Measurements from ENCODE around the gene ASPA.
A peak's percentile ranks its signal among the peaks of the same experiment; 100 is the strongest.

ASPA gene

DNA sequence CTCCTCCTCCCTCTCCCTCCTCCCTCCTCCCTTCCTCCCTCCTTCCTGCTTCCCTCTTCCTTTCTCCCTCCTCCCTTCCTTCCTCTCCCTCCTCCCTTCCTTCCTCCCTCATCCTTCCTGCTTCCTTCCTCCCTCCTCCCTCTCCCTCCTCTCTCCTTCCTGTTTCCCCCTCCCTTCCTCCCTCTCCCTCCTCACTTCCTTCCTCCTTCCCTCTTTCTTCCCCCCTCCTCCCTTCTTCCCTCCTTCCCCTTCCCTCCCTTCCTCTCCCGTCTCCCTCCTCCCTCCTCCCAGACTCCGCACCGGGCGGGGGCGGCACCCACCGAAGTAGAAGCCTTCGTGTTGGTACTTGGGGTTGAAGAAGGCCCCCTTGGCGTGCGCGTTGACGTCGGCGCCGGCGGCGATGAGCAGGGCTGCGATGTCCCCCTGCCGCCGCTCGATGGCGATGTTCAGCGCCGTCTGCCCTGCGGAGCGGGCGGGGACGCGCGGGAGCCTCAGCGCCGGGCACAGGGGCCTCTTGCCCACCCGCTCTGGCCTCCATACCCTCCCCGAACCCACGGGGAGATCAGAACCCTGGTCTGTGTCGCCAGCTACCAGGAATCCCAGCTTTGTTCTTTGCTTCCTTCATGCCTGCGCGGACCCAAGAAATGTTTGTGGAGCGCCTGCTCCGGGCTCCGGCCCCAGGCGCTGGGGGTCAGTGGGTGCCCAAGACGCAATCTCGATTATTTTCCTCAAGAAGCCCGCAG lies 59.6 kb downstream of the ASPA start:
- peak in 1 of 2 experiments; percentile 5 for DNase-seq

GRCh38 chr17:3536716-3537115 lies 60.9 kb downstream of the ASPA start:
- no peak for DNase-seq

DNA sequence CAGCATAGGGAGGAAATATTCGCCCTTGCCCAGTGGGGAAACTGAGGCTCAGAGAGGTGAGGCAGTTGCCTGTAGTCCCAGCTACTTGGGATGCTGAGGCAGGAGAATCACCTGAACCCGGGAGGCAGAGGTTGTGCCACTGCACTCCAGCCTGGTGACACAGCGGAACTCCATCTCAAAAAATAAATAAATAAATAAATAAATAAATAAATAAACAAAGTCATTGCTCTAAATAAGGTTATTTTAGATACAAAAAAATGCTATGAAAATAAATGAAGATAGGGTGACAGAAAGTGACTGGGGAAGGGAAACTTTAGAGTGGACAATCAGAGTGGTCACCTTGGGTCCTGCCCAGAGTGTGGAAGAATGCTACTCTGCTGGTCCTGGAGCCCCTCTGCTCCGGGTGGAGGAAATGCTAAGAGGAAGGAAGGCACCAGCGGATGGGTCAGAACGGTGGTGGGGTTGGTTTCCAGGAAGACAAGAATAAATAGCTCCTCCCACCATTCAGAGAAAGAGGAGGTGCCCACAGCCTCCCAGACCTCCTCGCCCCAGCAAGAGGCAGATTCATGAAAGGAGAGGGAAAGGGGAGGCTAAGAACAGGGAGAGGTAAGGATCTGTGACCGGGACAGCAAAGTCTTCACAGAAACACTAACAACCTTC lies 64.2 kb downstream of the ASPA start:
- no peak for DNase-seq

DNA sequence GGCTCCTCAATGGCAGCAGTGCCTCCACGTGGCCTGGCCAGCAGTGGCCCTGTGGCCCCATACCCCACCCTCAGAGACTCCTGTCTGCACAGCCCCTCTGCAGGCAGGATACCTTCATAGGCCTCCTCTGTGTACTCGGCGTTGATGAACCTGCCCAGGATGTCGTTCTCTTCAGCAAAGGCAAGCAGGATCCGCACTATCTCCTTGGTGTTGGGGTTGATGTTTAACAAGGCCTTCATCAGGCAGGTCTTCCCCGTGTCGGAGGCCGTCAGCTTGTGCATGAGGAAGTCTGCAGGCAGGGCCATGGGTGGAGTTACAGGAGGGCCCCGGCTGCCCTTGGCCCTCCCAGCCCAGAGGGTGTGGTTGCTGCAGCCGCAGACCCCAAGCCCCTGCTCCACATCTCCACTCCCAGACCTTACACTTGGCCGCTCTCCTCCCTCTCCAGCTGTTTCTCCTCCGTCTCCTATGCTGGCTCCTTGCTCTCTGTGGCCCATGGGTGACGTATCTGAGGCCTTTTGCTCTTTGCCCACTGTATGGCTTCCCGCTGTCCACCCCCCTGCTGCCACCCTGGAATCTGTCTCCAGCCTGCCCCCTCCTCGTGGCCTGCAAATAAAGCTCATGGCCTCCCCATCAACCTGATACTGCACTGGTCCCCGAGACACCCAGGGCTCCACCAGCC lies 66.8 kb downstream of the ASPA start:
- DNase-seq, result no peak

DNA sequence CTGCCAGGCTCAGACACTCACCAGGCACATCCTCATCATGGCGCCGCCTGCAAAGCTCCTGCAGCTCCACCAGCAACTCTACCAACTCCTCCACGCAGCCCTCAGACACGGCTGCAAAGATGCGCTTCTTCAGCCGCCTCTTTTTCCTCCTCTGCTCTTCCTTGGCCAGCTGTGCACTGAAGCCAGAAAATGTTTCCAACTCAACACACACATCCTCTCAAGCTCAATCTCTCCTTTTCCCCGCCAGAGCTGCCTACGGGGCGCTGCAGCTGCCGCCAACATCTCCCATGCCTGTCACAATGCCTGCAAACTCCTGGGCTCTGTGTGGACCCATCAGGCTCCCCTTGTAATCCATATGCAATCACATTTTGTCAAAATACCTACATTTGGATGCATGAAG lies 67.7 kb downstream of the ASPA start:
- DNase-seq, result no peak

- DNase-seq, result no peak
Observed at GRCh38 chr17:3544365-3544764, 68.6 kb downstream of the ASPA start.

GRCh38 chr17:3545151-3545550 lies 69.4 kb downstream of the ASPA start:
- DNase-seq, result no peak

DNA sequence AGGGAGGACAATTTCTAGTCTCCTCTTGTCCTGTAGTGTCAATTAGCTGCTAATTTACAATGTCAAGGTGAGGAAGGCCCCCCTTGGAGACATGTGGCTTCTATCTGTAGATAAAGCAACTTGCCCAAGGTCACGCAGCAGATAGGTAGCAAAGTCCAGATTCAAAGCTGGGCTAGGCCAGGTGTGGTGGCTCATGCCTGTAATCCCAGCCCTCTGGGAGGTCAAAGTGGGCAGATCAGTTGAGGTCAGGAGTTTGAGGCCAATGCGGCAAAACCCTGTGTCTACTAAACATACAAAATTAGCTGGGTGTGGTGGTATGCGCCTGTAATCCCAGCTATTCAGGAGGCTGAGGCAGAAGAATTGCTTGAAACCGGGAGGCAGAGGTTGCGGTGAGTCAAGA lies 70.7 kb downstream of the ASPA start:
- no peak for DNase-seq

DNA sequence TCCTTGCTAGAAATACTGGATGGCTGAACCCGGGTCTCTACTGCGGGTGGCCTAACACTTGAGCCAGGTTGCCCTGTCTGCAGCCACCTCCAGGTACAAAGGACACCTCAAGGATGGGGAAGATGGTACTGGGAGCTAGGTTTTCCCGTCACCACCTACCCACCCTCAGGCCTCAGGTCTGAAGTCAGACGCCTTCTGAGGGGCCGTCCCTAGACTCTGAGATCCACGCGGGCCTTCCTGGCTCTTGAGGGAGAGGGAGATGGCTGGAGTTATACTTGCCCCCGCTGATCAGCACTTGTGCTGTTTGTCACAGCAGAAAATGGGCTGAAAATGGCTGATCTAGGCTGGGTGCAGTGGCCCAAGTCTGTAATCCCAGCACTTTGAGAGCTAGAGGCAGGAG lies 71.2 kb downstream of the ASPA start:
- no peak for DNase-seq

- DNase-seq, result no peak
Observed at GRCh38 chr17:3547628-3548027, 71.8 kb downstream of the ASPA start.

DNA sequence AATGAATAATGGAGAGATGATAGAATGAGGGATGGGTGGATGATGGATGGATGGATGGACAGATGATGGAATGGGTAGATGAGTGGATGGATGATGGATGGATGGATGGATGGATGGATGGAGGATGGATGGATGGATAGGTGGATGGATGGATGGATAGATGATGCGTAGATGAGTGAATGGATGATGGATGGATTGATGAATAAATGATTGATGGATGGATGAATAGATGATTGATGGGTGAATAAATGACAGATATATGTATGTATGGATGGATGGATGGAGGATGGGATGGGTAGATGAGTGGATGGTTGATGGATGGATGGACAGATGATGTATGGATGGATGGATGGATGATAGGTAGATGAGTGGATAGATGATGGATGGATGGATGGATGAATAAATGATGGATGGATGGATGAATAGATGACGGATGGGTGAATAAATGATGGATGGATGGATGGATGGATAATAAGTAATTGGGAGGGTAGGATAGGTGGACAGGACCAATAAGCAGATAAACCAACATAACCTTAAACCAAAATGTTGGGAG lies 73.9 kb downstream of the ASPA start:
- DNase-seq, result no peak

DNA sequence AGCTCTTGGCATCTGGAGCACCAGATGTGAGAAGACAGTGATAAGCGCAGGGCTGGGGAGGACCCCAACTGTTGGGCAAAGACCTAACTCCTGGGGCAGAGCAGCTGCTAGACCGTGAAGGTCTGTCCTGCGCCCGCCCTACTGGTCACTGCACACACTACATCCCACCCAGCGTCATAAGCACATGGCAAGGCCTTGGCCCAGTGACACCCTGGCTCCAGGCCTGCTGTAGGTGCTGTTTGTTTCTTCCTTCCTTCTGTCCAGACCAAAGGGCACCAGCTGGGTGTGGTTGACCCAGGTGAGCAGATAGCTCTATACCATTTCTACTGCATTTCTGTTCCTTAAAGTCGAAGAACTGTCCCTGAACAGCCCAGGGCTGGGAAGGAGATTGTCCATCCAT lies 75.4 kb downstream of the ASPA start:
- no peak for DNase-seq

DNA sequence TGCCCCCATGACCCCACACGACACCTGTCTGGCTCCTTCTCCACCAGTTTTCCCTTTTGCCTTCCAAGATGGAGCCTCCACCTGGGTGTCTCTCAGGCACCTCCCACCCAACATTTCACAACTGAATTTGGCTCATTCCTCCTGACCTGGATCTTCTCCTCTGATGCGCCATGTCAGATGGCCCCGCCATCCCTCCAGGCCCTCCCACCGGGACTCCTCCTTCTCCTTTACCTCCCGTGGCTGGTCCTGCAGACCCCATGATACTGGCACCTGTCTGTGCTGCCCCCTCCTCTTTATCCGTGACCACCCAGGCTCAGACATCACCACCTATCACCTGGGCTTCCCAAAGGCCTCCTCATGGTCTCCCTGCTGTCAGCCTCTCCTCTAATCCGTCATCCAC lies 77.1 kb downstream of the ASPA start:
- no peak for DNase-seq
